Endothelial cell of umbilical vein (primary cell): ENCODE results near the gene PEX5L.

Experiments used
- EZH2 ChIP-seq: IDR thresholded peaks from 2 replicates; pipeline ENCODE4 v1.6.1; 2012; ENCODE audit warnings: borderline replicate concordance, low read depth, mild to moderate bottlenecking, moderate library complexity, low read length, inconsistent platforms; ENCODE audit not compliant: severe bottlenecking
- FOS ChIP-seq: IDR thresholded peaks from 2 replicates; pipeline ENCODE4 v1.6.1; 2011; ENCODE audit warnings: mild to moderate bottlenecking, low read length, moderate library complexity, borderline replicate concordance; ENCODE audit not compliant: insufficient read depth
- GATA2 ChIP-seq: IDR thresholded peaks from 2 replicates; pipeline ENCODE4 v1.7.0; 2011; ENCODE audit warnings: low read depth, mild to moderate bottlenecking, moderate library complexity, mixed read lengths, low read length; ENCODE audit not compliant: insufficient read length, insufficient read depth
- JUN ChIP-seq: IDR thresholded peaks from 2 replicates; pipeline ENCODE4 v1.6.1; 2011; ENCODE audit warnings: borderline replicate concordance, low read depth; ENCODE audit not compliant: insufficient read length, insufficient read depth
- MAX ChIP-seq: IDR thresholded peaks from 2 replicates; pipeline ENCODE4 v1.6.1; 2011; ENCODE audit not compliant: insufficient read depth, insufficient read length
- MYC ChIP-seq: IDR thresholded peaks from one replicate; pipeline ENCODE4 v1.6.1; 2011; ENCODE audit warnings: mild to moderate bottlenecking, low read depth, low read length
- POLR2A ChIP-seq: IDR thresholded peaks from 2 replicates; pipeline ENCODE4 v1.6.1; 2012; ENCODE audit warnings: low read depth, mild to moderate bottlenecking, control low read depth, low read length
- POLR2AphosphoS5 ChIP-seq: IDR thresholded peaks from 2 replicates; pipeline ENCODE4 v1.6.1; 2012; ENCODE audit warnings: low read depth, mild to moderate bottlenecking, control low read depth, low read length, moderate library complexity; ENCODE audit not compliant: insufficient read depth
- TF ChIP-seq, protein P1 (sequence below), 2 donors: IDR thresholded peaks; 1 replicate in 1 of 2; 2 replicates in 1 of 2; pipeline ENCODE4 v1.5.1; 2011; ENCODE audit warnings: low read length in 2 of 2, mild to moderate bottlenecking in 2 of 2, moderate library complexity in 2 of 2, control low read depth in 1 of 2, inconsistent platforms in 1 of 2, low read depth in 1 of 2; ENCODE audit not compliant: insufficient read depth in 1 of 2; ENCODE audit errors: extremely low read depth in 1 of 2

DNA sequence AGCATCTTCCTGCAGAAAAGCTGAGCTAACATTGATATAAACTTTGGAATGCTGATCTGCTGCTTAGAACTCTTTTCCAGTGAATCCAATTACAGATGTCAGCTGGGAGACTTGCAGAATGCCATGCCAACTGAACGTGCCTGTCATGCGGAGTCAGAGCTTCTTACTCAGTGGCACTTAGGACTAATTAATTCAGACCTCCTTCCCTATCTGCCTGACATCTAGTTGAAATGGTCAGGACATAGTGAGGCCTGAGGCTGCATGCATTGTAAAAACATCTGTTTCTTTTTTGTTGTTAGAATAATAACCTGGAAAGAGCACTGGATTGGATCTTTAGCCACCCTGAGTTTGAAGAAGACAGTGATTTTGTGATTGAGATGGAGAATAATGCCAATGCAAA, 271.3 kb downstream of the PEX5L start:
- TF ChIP-seq, protein P1, sequence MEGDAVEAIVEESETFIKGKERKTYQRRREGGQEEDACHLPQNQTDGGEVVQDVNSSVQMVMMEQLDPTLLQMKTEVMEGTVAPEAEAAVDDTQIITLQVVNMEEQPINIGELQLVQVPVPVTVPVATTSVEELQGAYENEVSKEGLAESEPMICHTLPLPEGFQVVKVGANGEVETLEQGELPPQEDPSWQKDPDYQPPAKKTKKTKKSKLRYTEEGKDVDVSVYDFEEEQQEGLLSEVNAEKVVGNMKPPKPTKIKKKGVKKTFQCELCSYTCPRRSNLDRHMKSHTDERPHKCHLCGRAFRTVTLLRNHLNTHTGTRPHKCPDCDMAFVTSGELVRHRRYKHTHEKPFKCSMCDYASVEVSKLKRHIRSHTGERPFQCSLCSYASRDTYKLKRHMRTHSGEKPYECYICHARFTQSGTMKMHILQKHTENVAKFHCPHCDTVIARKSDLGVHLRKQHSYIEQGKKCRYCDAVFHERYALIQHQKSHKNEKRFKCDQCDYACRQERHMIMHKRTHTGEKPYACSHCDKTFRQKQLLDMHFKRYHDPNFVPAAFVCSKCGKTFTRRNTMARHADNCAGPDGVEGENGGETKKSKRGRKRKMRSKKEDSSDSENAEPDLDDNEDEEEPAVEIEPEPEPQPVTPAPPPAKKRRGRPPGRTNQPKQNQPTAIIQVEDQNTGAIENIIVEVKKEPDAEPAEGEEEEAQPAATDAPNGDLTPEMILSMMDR (IDR thresholded peaks at IDR 0.05; ENCODE audit: extremely low read depth in 1 of 2, insufficient read depth in 1 of 2, low read depth in 1 of 2, low read length in 2 of 2): no peak
- TF ChIP-seq POLR2AphosphoS5: no peak
- TF ChIP-seq EZH2: no peak
- no peak for TF ChIP-seq MAX
- TF ChIP-seq MYC: no peak
- no peak for TF ChIP-seq POLR2A
- no peak for TF ChIP-seq JUN
- no peak for TF ChIP-seq FOS
- TF ChIP-seq GATA2: no peak
